ENCODE measurements around the gene SLC38A8. TPM values are rescaled to one million over a fixed set of nuclear protein-coding genes. Genes with fewer than 3 reads are reported as not detected.

The SLC38A8 gene
- total and polyA plus RNA-seq, 4 donors = 0.28 to 1.4 (median 1.1) TPM

DNA sequence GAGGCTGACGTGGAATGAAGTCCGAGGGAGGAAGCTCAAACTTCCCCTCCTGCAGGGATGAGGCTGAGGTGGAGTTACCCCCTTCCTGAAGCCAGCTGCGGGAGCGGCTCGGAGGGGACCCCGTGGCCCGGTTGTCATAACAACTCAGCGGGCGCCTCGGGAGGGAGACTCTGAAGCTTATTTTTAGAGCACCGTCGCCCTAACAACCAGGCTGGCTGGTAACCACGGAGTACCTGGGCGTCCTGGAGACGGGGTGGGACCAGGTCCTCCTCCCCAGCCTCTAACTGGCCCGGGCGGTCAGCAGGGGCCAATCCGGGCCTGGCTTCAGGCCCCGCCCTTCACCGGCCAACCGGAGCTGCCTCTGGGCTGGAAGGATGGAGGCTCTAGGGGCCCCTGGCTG is 46.8 kb downstream of the SLC38A8 start:
- Histone ChIP-seq H3K36me3 (ENCODE audit: control insufficient read depth, insufficient read depth, low read length) (peaks cover 37% of the 10 kb centered on the region), H3K27me3 (ENCODE audit: control insufficient read depth, insufficient read depth, low read length) (no peaks in the 10 kb centered on the region), H3K4me1 (ENCODE audit: control insufficient read depth, insufficient read depth, low read length) (peaks cover 55% of the 10 kb centered on the region), H3K27ac (ENCODE audit: low read depth, low read length) (peak overlapping the region; percentile 47), H3K4me3 (ENCODE audit: low read depth, low read length) (no peak overlapping the region), H3K9me3 (ENCODE audit: control insufficient read depth, insufficient read depth, low read length) (no peaks in the 10 kb centered on the region)
- DNase-seq (ENCODE audit: low read depth in 4 of 6, low spot score in 6 of 6) = peak in 4 of 6 donors; percentile 29 to 91 (median 55)
- 6% methylated on average over 18 of the region's 21 CpGs for WGBS (ENCODE audit: insufficient coverage)

DNA sequence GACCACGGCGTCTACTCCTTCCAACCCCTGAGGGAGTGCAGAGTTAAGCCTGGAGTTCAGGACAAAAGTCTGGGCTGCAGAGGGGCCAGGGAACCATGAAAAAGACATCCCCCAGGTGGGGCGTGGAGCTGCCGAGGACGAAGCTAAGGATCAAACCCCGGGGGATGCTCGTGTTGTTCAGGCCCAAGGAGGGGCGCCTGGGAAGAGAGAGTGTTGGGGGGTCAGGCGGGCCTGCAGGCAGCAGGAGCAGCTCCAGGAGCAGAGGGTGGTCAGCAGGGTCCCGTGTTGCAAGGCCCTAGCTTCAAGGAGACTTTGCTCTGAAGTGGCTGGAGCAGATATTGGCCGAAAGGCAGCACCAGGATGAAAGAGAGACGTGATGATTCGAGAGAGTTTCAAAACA is 47.9 kb downstream of the SLC38A8 start:
- H3K4me3 ChIP-seq (ENCODE audit: low read depth, low read length) = no peak overlapping the region
- 73% methylated on average over 11 of the region's 13 CpGs for WGBS (ENCODE audit: insufficient coverage)
- H3K4me1 ChIP-seq (ENCODE audit: control insufficient read depth, insufficient read depth, low read length) = peaks cover 55% of the 10 kb centered on the region
- H3K27ac ChIP-seq (ENCODE audit: low read depth, low read length) = no peak overlapping the region
- no peaks in the 10 kb centered on the region for H3K27me3 ChIP-seq (ENCODE audit: control insufficient read depth, insufficient read depth, low read length)
- DNase-seq (ENCODE audit: low read depth in 4 of 6, low spot score in 6 of 6) = no peak
- no peaks in the 10 kb centered on the region for H3K9me3 ChIP-seq (ENCODE audit: control insufficient read depth, insufficient read depth, low read length)
- peaks cover 36% of the 10 kb centered on the region for H3K36me3 ChIP-seq (ENCODE audit: control insufficient read depth, insufficient read depth, low read length)

DNA sequence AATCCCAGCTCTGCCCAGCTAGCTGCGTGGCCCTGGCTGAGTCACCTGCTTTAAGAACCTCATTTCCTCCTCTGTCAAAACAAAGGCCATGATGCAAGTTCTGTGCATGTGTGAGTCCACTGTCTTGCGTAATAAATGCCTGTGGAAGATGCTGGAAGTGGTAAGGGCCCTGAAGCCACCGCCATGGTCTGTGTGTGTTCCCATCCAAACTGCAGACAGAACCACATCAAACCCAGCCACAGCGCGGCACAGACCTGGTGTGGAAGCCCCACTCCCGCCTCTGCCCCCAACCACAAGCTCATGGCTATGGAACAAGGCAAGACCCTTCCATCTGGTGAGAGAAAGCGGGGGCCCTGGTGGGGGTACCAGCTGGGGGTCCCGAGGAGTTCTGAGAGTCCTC is 48.5 kb downstream of the SLC38A8 start:
- Histone ChIP-seq H3K4me3 (ENCODE audit: low read depth, low read length) (no peak overlapping the region), H3K36me3 (ENCODE audit: control insufficient read depth, insufficient read depth, low read length) (peaks cover 30% of the 10 kb centered on the region), H3K27ac (ENCODE audit: low read depth, low read length) (no peak overlapping the region), H3K27me3 (ENCODE audit: control insufficient read depth, insufficient read depth, low read length) (no peaks in the 10 kb centered on the region), H3K4me1 (ENCODE audit: control insufficient read depth, insufficient read depth, low read length) (peaks cover 54% of the 10 kb centered on the region), H3K9me3 (ENCODE audit: control insufficient read depth, insufficient read depth, low read length) (no peaks in the 10 kb centered on the region)
- 83% methylated on average over 5 of the region's 8 CpGs for WGBS (ENCODE audit: insufficient coverage)
- DNase-seq (ENCODE audit: low read depth in 4 of 6, low spot score in 6 of 6) = no peak

DNA sequence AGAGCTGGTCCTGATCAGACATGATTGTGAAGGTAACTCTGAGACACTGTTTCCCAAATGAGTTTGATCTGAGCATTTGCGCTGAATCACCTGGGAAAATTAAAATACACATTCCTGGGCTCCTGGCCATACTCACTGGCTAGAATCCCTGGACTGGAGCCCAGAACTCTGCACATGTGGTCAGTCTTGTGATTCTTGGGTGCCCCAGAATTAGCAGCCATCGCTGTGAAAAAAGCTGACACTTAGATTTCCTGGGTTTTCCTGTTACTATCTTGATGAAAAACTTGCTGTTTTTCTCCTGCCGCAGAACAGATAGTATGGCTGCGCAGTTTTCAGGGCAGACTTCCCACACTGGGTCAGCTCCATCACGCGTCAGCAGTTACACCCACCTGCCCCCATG is 50.0 kb downstream of the SLC38A8 start:
- Histone ChIP-seq H3K4me3 (ENCODE audit: low read depth, low read length) (no peak overlapping the region), H3K36me3 (ENCODE audit: control insufficient read depth, insufficient read depth, low read length) (peaks cover 19% of the 10 kb centered on the region), H3K27ac (ENCODE audit: low read depth, low read length) (peak overlapping the region; percentile 49), H3K4me1 (ENCODE audit: control insufficient read depth, insufficient read depth, low read length) (peaks cover 52% of the 10 kb centered on the region), H3K9me3 (ENCODE audit: control insufficient read depth, insufficient read depth, low read length) (no peaks in the 10 kb centered on the region), H3K27me3 (ENCODE audit: control insufficient read depth, insufficient read depth, low read length) (no peaks in the 10 kb centered on the region)
- DNase-seq (ENCODE audit: low read depth in 4 of 6, low spot score in 6 of 6) = peak in 2 of 6 donors; percentile 57 to 68
- 56% methylated on average over 6 of the region's 6 CpGs for WGBS (ENCODE audit: insufficient coverage)

DNA sequence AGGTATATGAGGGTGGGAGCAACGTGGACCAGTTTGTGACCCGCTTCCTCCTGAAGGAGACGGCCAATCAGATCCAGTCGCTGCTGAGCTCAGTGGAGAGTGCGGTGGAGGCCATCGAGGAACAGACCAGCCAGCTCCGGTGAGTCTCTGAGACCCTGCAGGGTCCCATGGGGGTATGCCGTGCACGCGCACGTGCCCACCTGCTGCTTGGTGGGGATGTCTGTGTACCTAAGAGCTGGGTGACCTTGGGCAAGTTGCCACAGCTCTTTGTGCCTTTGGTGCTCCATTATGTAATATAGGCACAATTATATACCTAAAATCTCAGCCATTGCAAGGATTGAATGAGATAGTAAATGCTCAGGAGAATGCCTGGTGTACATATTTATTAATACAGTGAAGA is 52.1 kb downstream of the SLC38A8 start:
- Histone ChIP-seq H3K4me3 (ENCODE audit: low read depth, low read length) (no peak overlapping the region), H3K4me1 (ENCODE audit: control insufficient read depth, insufficient read depth, low read length) (peaks cover 34% of the 10 kb centered on the region), H3K27ac (ENCODE audit: low read depth, low read length) (no peak overlapping the region), H3K27me3 (ENCODE audit: control insufficient read depth, insufficient read depth, low read length) (no peaks in the 10 kb centered on the region), H3K9me3 (ENCODE audit: control insufficient read depth, insufficient read depth, low read length) (no peaks in the 10 kb centered on the region), H3K36me3 (ENCODE audit: control insufficient read depth, insufficient read depth, low read length) (peaks cover 14% of the 10 kb centered on the region)
- WGBS (ENCODE audit: insufficient coverage) = 88% methylated on average over 11 of the region's 11 CpGs
- no peak for DNase-seq (ENCODE audit: low read depth in 4 of 6, low spot score in 6 of 6)

GRCh38 chr16:83989300-83989699 is 53.3 kb downstream of the SLC38A8 start:
- H3K4me1 ChIP-seq (ENCODE audit: control insufficient read depth, insufficient read depth, low read length) = peaks cover 27% of the 10 kb centered on the region
- 30% methylated on average over 6 of the region's 8 CpGs for WGBS (ENCODE audit: insufficient coverage)

DNA sequence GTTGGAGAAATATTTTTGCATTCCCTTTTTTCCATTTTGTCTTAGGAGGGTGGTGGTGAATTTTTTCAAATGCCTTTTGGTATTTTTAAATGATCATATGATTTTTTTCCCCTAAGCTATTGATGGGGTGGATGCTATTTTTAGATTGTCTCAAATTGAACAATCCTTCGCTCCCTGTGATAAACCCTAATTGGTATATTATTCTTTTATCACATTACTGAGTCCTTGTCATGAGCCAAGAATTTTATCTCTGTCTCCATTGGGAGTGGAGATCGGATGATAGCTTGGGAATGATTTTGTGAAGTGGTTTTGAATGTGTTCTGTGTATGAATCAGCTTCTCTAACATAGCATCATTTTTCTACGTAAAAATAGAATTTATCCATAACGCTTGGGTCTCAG is 59.1 kb downstream of the SLC38A8 start:
- no peaks in the 10 kb centered on the region for H3K4me1 ChIP-seq (ENCODE audit: control insufficient read depth, insufficient read depth, low read length)
- no peaks in the 10 kb centered on the region for H3K27me3 ChIP-seq (ENCODE audit: control insufficient read depth, insufficient read depth, low read length)
- peak in 1 of 6 donors; percentile 60 for DNase-seq (ENCODE audit: low read depth in 4 of 6, low spot score in 6 of 6)
- no peak overlapping the region for H3K4me3 ChIP-seq (ENCODE audit: low read depth, low read length)
- peaks cover 20% of the 10 kb centered on the region for H3K36me3 ChIP-seq (ENCODE audit: control insufficient read depth, insufficient read depth, low read length)
- WGBS (ENCODE audit: insufficient coverage) = no CpG with 5 or more reads among the region's 4 CpGs
- H3K27ac ChIP-seq (ENCODE audit: low read depth, low read length) = no peak overlapping the region
- H3K9me3 ChIP-seq (ENCODE audit: control insufficient read depth, insufficient read depth, low read length) = no peaks in the 10 kb centered on the region

More at GRCh38 chr16:83989300-83989699, 53.3 kb downstream of the SLC38A8 start:
- Histone ChIP-seq H3K27ac (ENCODE audit: low read depth, low read length) (no peak overlapping the region), H3K36me3 (ENCODE audit: control insufficient read depth, insufficient read depth, low read length) (peaks cover 9% of the 10 kb centered on the region), H3K27me3 (ENCODE audit: control insufficient read depth, insufficient read depth, low read length) (no peaks in the 10 kb centered on the region), H3K4me3 (ENCODE audit: low read depth, low read length) (no peak overlapping the region), H3K9me3 (ENCODE audit: control insufficient read depth, insufficient read depth, low read length) (no peaks in the 10 kb centered on the region)
- DNase-seq (ENCODE audit: low read depth in 4 of 6, low spot score in 6 of 6) = peak in 2 of 6 donors; percentile 73 to 84

DNA sequence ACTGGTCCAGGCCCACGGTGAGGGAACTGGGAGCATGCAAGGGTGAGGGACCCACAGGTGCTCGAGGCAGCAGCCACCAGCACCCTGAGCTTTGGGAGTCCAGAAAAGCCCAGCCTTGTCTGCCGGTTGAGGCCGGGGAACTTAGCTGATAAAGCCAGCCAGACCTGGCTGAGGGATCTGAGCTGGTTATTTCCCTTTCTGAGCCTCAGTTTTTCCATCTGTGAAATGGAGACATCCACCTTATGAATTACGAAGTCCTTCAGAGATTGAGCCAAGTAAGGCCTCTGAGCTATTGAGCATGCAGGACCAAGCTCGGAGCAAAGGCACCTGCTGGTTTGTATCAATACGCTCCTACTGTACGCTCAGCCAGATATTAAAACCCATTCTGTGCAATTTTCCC is 60.8 kb downstream of the SLC38A8 start:
- Histone ChIP-seq H3K27me3 (ENCODE audit: control insufficient read depth, insufficient read depth, low read length) (no peaks in the 10 kb centered on the region), H3K27ac (ENCODE audit: low read depth, low read length) (no peak overlapping the region), H3K4me3 (ENCODE audit: low read depth, low read length) (no peak overlapping the region), H3K36me3 (ENCODE audit: control insufficient read depth, insufficient read depth, low read length) (peaks cover 20% of the 10 kb centered on the region), H3K4me1 (ENCODE audit: control insufficient read depth, insufficient read depth, low read length) (no peaks in the 10 kb centered on the region), H3K9me3 (ENCODE audit: control insufficient read depth, insufficient read depth, low read length) (no peaks in the 10 kb centered on the region)
- WGBS (ENCODE audit: insufficient coverage) = 97% methylated on average over 8 of the region's 8 CpGs
- no peak for DNase-seq (ENCODE audit: low read depth in 4 of 6, low spot score in 6 of 6)

DNA sequence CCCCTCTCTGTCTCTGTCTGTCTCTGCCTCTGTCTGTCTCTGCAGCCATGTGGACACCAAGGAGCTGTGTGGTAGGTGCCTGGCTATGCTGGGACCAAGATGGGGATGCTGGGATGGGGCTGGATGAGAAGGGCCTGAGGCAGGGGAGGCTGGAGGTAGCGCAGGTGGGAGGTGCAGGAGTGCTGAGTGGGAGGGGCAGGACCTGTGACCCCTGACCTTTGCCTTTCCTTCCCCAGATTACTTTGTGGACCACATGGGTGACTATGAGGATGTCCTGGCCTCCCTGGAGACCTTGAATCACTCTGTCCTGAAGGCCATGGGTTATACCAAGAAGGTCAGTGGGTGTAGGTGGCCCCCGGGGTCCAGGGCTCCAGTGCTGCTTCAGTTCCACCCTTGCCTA is 61.8 kb downstream of the SLC38A8 start:
- H3K27ac ChIP-seq (ENCODE audit: low read depth, low read length) = no peak overlapping the region
- H3K9me3 ChIP-seq (ENCODE audit: control insufficient read depth, insufficient read depth, low read length) = no peaks in the 10 kb centered on the region
- peaks cover 20% of the 10 kb centered on the region for H3K36me3 ChIP-seq (ENCODE audit: control insufficient read depth, insufficient read depth, low read length)
- no peak for DNase-seq (ENCODE audit: low read depth in 4 of 6, low spot score in 6 of 6)
- 88% methylated on average over 2 of the region's 2 CpGs for WGBS (ENCODE audit: insufficient coverage)
- H3K4me3 ChIP-seq (ENCODE audit: low read depth, low read length) = no peak overlapping the region
- no peaks in the 10 kb centered on the region for H3K27me3 ChIP-seq (ENCODE audit: control insufficient read depth, insufficient read depth, low read length)
- H3K4me1 ChIP-seq (ENCODE audit: control insufficient read depth, insufficient read depth, low read length) = no peaks in the 10 kb centered on the region

DNA sequence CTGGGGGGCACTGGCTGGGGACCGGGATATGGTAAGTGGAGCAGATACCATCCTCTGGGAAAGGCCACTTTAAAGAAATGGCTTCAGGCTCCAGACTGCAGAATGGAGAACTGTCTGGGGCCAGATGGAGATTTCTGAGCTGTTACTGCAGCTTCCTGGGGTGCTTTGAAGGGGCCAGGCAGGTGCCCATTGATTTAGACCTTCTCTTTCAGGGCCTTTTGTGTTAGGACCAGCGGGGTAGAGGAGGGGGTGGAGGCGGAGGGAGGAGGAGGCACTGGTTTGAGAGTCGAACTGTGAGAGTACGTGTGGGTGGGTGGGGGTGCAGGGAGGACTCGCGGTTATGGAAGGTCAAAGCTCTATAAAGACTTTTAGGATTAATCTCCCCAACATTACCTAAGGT is 63.2 kb downstream of the SLC38A8 start:
- Histone ChIP-seq H3K4me3 (ENCODE audit: low read depth, low read length) (no peak overlapping the region), H3K27ac (ENCODE audit: low read depth, low read length) (no peak overlapping the region), H3K4me1 (ENCODE audit: control insufficient read depth, insufficient read depth, low read length) (peaks cover 7% of the 10 kb centered on the region), H3K36me3 (ENCODE audit: control insufficient read depth, insufficient read depth, low read length) (peaks cover 20% of the 10 kb centered on the region), H3K9me3 (ENCODE audit: control insufficient read depth, insufficient read depth, low read length) (no peaks in the 10 kb centered on the region), H3K27me3 (ENCODE audit: control insufficient read depth, insufficient read depth, low read length) (no peaks in the 10 kb centered on the region)
- DNase-seq (ENCODE audit: low read depth in 4 of 6, low spot score in 6 of 6) = no peak
- 67% methylated on average over 1 of the region's 7 CpGs for WGBS (ENCODE audit: insufficient coverage)
